DOHH2 (cell line): ENCODE data around the gene CARMIL3.

Experiments
- H3F3A ChIP-seq: fragments of 200-600 bp; sonication (generic), shearing (Covaris generic); 2 replicates; pipeline ENCODE4 v1.6.0; 2016; ENCODE audit warnings: antibody characterized with exemption, mild to moderate bottlenecking; ENCODE audit not compliant: control insufficient read depth, insufficient read depth
- H3K27ac ChIP-seq: fragments of 200-600 bp; sonication (generic); 2 replicates; pipeline ENCODE4 v1.5.1; 2014; ENCODE audit warnings: low read depth, mild to moderate bottlenecking, low read length, moderate library complexity
- H3K27me3 ChIP-seq: fragments of 200-600 bp; sonication (generic); 2 replicates; pipeline ENCODE4 v1.6.1; 2014; ENCODE audit warnings: mild to moderate bottlenecking, low read length, mixed read lengths; ENCODE audit not compliant: control insufficient read depth
- H3K36me3 ChIP-seq: fragments of 200-600 bp; sonication (generic); 2 replicates; pipeline ENCODE4 v1.6.1; 2014; ENCODE audit warnings: mild to moderate bottlenecking, low read length, moderate library complexity, mixed read lengths; ENCODE audit not compliant: control insufficient read depth
- H3K4me1 ChIP-seq: fragments of 200-600 bp; sonication (generic); 2 replicates; pipeline ENCODE4 v1.6.1; 2014; ENCODE audit warnings: mild to moderate bottlenecking, low read length, mixed read lengths; ENCODE audit not compliant: control insufficient read depth
- H3K4me2 ChIP-seq: fragments of 200-600 bp; sonication (generic); 2 replicates; pipeline ENCODE4 v1.6.0; 2014; ENCODE audit warnings: mild to moderate bottlenecking, low read length, moderate library complexity
- H3K4me3 ChIP-seq: fragments of 200-600 bp; sonication (generic); 2 replicates; pipeline ENCODE4 v1.5.1; 2014; ENCODE audit warnings: mild to moderate bottlenecking, low read length, mixed read lengths
- H3K79me2 ChIP-seq: fragments of 200-600 bp; sonication (generic); 2 replicates; pipeline ENCODE4 v1.6.1; 2014; ENCODE audit warnings: mild to moderate bottlenecking, low read length, mixed read lengths; ENCODE audit not compliant: control insufficient read depth
- H3K9me2 ChIP-seq: fragments of 200-600 bp; sonication (generic); replicated peaks from 2 replicates; pipeline ENCODE4 v1.6.1; 2014; ENCODE audit warnings: mild to moderate bottlenecking, low read length, mixed read lengths; ENCODE audit not compliant: control insufficient read depth
- H3K9me3 ChIP-seq: fragments of 200-600 bp; sonication (generic); 2 replicates; pipeline ENCODE4 v1.6.1; 2014; ENCODE audit warnings: antibody characterized with exemption, low read length, mixed read lengths; ENCODE audit not compliant: control insufficient read depth, insufficient read depth
- H4K20me1 ChIP-seq: fragments of 200-600 bp; sonication (generic); 2 replicates; pipeline ENCODE4 v1.6.0; 2014; ENCODE audit warnings: low read depth, mild to moderate bottlenecking, antibody characterized with exemption, low read length, moderate library complexity; ENCODE audit not compliant: control insufficient read depth, insufficient read depth
- EZH2phosphoT487 ChIP-seq: fragments of 200-600 bp; sonication (generic); IDR thresholded peaks from 2 replicates; pipeline ENCODE4 v1.6.1; 2017; ENCODE audit warnings: borderline replicate concordance, mild to moderate bottlenecking, antibody characterized with exemption, low read length, moderate library complexity, mixed read lengths
- TF ChIP-seq, protein P1 (sequence below): fragments of 200-600 bp; sonication (generic); IDR thresholded peaks from one replicate; pipeline ENCODE4 v1.5.1; 2014; ENCODE audit warnings: antibody characterized with exemption, mild to moderate bottlenecking, low read depth, low read length; ENCODE audit not compliant: poor library complexity, severe bottlenecking

Gene CARMIL3

DNA sequence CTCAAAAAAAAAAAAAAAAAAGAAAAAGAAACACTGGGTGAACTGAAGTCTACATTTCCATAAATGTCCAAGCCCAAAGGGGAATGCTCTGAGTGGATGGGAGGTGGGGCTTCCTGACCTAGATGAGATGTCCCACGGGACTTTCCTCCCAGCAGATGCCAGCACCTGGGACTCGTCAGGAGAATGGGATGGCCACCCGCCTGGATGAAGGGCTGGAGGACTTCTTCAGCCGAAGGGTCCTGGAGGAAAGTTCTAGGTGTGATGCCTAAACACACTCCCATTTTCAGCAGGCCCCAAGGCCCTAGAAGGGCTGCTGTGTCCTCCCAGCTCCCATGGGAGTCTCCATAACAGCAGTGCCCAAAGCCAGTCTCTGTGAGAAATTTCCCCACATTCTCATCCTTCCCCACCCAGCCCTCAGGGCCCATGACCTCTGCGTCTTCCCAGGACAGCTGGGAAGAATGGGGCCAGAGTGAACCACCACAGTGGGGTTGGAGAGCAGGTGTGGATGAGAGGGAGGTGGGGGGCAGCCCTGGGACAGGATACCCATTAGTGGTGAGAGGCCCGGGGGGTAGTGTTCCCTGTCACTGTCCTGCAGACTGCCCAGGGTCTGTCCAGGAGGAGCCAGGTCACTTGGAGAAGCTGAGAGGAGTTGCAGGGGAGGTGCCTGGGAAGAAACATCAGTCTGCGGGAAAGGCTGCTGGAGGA, 12.4 kb downstream of the CARMIL3 start:
- Histone ChIP-seq H3K9me2 (no peaks in the 10 kb centered on the region), H4K20me1 (no peaks in the 10 kb centered on the region), H3K36me3 (no peaks in the 10 kb centered on the region), H3K9me3 (no peaks in the 10 kb centered on the region), H3K27me3 (no peaks in the 10 kb centered on the region), H3K4me3 (no peak overlapping the region), H3K27ac (no peak overlapping the region), H3K4me1 (no peaks in the 10 kb centered on the region), H3F3A (no peaks in the 10 kb centered on the region), H3K79me2 (no peaks in the 10 kb centered on the region), H3K4me2 (no peak overlapping the region)
- TF ChIP-seq, protein P1, sequence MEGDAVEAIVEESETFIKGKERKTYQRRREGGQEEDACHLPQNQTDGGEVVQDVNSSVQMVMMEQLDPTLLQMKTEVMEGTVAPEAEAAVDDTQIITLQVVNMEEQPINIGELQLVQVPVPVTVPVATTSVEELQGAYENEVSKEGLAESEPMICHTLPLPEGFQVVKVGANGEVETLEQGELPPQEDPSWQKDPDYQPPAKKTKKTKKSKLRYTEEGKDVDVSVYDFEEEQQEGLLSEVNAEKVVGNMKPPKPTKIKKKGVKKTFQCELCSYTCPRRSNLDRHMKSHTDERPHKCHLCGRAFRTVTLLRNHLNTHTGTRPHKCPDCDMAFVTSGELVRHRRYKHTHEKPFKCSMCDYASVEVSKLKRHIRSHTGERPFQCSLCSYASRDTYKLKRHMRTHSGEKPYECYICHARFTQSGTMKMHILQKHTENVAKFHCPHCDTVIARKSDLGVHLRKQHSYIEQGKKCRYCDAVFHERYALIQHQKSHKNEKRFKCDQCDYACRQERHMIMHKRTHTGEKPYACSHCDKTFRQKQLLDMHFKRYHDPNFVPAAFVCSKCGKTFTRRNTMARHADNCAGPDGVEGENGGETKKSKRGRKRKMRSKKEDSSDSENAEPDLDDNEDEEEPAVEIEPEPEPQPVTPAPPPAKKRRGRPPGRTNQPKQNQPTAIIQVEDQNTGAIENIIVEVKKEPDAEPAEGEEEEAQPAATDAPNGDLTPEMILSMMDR: no peak
- TF ChIP-seq EZH2phosphoT487: no peak

DNA sequence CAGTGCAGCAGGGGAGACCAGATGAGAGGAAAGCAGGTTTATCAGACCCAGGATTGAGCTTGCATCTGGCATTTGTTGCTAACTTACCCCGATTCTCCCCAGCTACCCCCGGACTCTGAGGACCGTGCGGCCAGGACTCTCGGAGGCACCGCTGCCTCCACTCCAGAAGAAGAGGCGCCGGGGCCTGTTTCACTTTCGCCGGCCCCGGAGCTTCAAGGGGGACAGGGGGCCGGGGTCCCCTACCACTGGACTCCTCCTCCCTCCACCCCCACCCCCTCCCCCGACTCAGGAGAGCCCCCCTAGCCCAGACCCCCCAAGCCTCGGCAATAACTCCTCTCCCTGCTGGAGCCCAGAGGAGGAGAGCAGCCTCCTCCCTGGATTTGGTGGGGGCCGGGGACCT, 13.0 kb downstream of the CARMIL3 start:
- no peaks in the 10 kb centered on the region for H4K20me1 ChIP-seq
- TF ChIP-seq, protein P1: no peak
- no peak for TF ChIP-seq EZH2phosphoT487
- H3K27me3 ChIP-seq: no peaks in the 10 kb centered on the region
- no peaks in the 10 kb centered on the region for H3F3A ChIP-seq
- H3K9me2 ChIP-seq: no peaks in the 10 kb centered on the region
- no peak overlapping the region for H3K4me3 ChIP-seq
- no peaks in the 10 kb centered on the region for H3K36me3 ChIP-seq
- H3K4me1 ChIP-seq: no peaks in the 10 kb centered on the region
- H3K27ac ChIP-seq: no peak overlapping the region
- H3K79me2 ChIP-seq: no peaks in the 10 kb centered on the region
- H3K9me3 ChIP-seq: no peaks in the 10 kb centered on the region
- H3K4me2 ChIP-seq: no peak overlapping the region

DNA sequence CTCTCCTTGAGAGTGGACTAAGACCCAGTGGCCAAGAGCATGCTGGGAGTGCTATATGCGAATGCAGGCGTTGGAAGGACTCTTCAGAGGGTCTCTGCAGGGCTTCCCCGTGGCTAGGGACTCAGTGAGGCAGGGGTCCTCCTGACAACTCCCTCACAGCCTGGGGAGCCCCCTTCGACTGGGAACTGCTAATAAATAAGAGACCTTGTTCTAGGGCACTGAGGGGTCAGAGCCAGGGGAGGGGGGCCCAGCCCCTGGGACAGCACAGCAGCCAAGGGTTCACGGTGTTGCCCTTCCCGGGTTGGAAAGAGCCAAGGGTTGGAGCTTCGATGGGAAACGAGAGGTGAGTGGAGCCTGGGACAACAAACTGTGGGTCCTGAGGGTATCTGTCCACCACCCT, 13.6 kb downstream of the CARMIL3 start:
- Histone ChIP-seq H3K36me3 (no peaks in the 10 kb centered on the region), H3K4me1 (no peaks in the 10 kb centered on the region), H3F3A (no peaks in the 10 kb centered on the region), H3K9me2 (no peaks in the 10 kb centered on the region), H3K27me3 (no peaks in the 10 kb centered on the region), H3K4me3 (no peak overlapping the region), H4K20me1 (no peaks in the 10 kb centered on the region), H3K9me3 (no peaks in the 10 kb centered on the region), H3K79me2 (no peaks in the 10 kb centered on the region), H3K27ac (no peak overlapping the region), H3K4me2 (no peak overlapping the region)
- TF ChIP-seq, protein P1: no peak
- no peak for TF ChIP-seq EZH2phosphoT487
